HepG2 (cell line): ENCODE measurements around the gene RPS19. TPM values are rescaled to one million over a fixed set of nuclear protein-coding genes. Genes with fewer than 3 reads are reported as not detected.

Experiments
- CBX2 ChIP-seq, 2 experiments: fragments of 200-600 bp in 1 of 2; sonication (generic); formaldehyde crosslinking in 1 of 2; IDR thresholded peaks; 2 replicates each; pipeline versions ENCODE4 v1.7.0 to v1.8.1; 2018 to 2022; ENCODE audit warnings: low read depth in 2 of 2, low read length in 1 of 2, mild to moderate bottlenecking in 1 of 2, missing genetic modification reagents in 1 of 2
- FOSL1 ChIP-seq: sonication (generic); formaldehyde crosslinking; IDR thresholded peaks from 2 replicates; pipeline ENCODE4 v1.9.0; 2021; ENCODE audit warnings: missing genetic modification reagents, borderline replicate concordance
- FOXA1 ChIP-seq, 2 experiments: fragments of 450-650 bp in 1 of 2; sonication (generic) in 1 of 2; formaldehyde crosslinking in 1 of 2; IDR thresholded peaks; 2 replicates each; pipeline versions ENCODE4 v1.4.0 to v1.6.1; 2016 to 2020; ENCODE audit warnings: missing genetic modification reagents in 1 of 2
- JUN ChIP-seq: sonication (generic); formaldehyde crosslinking; IDR thresholded peaks from 2 replicates; pipeline ENCODE4 v1.4.0; 2020; ENCODE audit warnings: mild to moderate bottlenecking, missing genetic modification reagents
- KDM2A ChIP-seq: sonication (generic); formaldehyde crosslinking; IDR thresholded peaks from 2 replicates; pipeline ENCODE4 v1.4.0; 2020; ENCODE audit warnings: low read depth, missing genetic modification reagents, borderline replicate concordance
- MAX ChIP-seq: IDR thresholded peaks from 2 replicates; pipeline ENCODE4 v1.6.1; 2012; ENCODE audit warnings: inconsistent platforms
- MTA3 ChIP-seq: sonication (generic); formaldehyde crosslinking; IDR thresholded peaks from 2 replicates; pipeline ENCODE4 v1.4.0; 2020; ENCODE audit warnings: missing genetic modification reagents
- MXD3 ChIP-seq: IDR thresholded peaks from 2 replicates; pipeline ENCODE4 v1.6.1; 2016; ENCODE audit warnings: mild to moderate bottlenecking, missing biosample characterization, missing genetic modification reagents
- PHF20 ChIP-seq: sonication (generic); formaldehyde crosslinking; IDR thresholded peaks from 2 replicates; pipeline ENCODE4 v1.5.0; 2020; ENCODE audit warnings: mild to moderate bottlenecking, missing genetic modification reagents
- POGZ ChIP-seq: sonication (generic); formaldehyde crosslinking; IDR thresholded peaks from 2 replicates; pipeline ENCODE4 v1.4.0; 2020; ENCODE audit warnings: mild to moderate bottlenecking, missing genetic modification reagents
- RBM22 ChIP-seq: fragments of 200-400 bp; formaldehyde crosslinking; optimal IDR thresholded peaks from 2 replicates; pipeline ENCODE3; 2017; ENCODE audit warnings: mild to moderate bottlenecking, low read length, moderate library complexity
- SCMH1 ChIP-seq: sonication (generic); formaldehyde crosslinking; IDR thresholded peaks from 2 replicates; pipeline ENCODE4 v1.9.0; 2021; ENCODE audit warnings: missing genetic modification reagents, mild to moderate bottlenecking, borderline replicate concordance
- SRSF4 ChIP-seq: fragments of 200-400 bp; formaldehyde crosslinking; IDR thresholded peaks from one replicate; pipeline ENCODE4 v1.6.1; 2018; ENCODE audit warnings: mild to moderate bottlenecking, low read depth, low read length, moderate library complexity; ENCODE audit not compliant: poor library complexity, severe bottlenecking
- TEAD3 ChIP-seq: optimal IDR thresholded peaks from 2 replicates; pipeline ENCODE3; 2016; ENCODE audit warnings: borderline replicate concordance
- TP53 ChIP-seq: sonication (generic); formaldehyde crosslinking; conservative IDR thresholded peaks from 2 replicates; pipeline ENCODE4 v1.4.0; 2020; ENCODE audit warnings: missing genetic modification reagents
- USF2 ChIP-seq, 2 experiments: sonication (generic) in 1 of 2; formaldehyde crosslinking in 1 of 2; IDR thresholded peaks; 2 replicates each; pipeline versions ENCODE4 v1.5.1 to v1.6.1; 2011 to 2020; ENCODE audit warnings: borderline replicate concordance in 1 of 2, low read depth in 1 of 2, low read length in 1 of 2, mild to moderate bottlenecking in 1 of 2, missing genetic modification reagents in 1 of 2, moderate library complexity in 1 of 2
- YY1 ChIP-seq: IDR thresholded peaks from 2 replicates; pipeline ENCODE4 v1.6.1; 2011; ENCODE audit warnings: low read length, low read depth, moderate library complexity, mild to moderate bottlenecking; ENCODE audit not compliant: insufficient read depth, insufficient replicate concordance
- ZFY ChIP-seq: sonication (generic); formaldehyde crosslinking; IDR thresholded peaks from 2 replicates; pipeline ENCODE4 v1.4.0; 2020; ENCODE audit warnings: missing genetic modification reagents
- ZHX1 ChIP-seq: sonication (generic); formaldehyde crosslinking; IDR thresholded peaks from 2 replicates; pipeline ENCODE4 v1.8.1; 2022; ENCODE audit warnings: low read depth, mild to moderate bottlenecking, missing genetic modification reagents
- ZNF451 ChIP-seq: sonication (generic); formaldehyde crosslinking; IDR thresholded peaks from 2 replicates; pipeline ENCODE4 v1.5.0; 2020; ENCODE audit warnings: mild to moderate bottlenecking, missing genetic modification reagents
- ZNF546 ChIP-seq: sonication (generic); formaldehyde crosslinking; conservative IDR thresholded peaks from 2 replicates; pipeline ENCODE4 v1.8.1; 2023; ENCODE audit warnings: mild to moderate bottlenecking, missing genetic modification reagents
- ZNF607 ChIP-seq: sonication (generic); formaldehyde crosslinking; IDR thresholded peaks from 2 replicates; pipeline ENCODE4 v1.5.1; 2020; ENCODE audit warnings: missing genetic modification reagents, mild to moderate bottlenecking, borderline replicate concordance
- ZNF749 ChIP-seq: sonication (generic); formaldehyde crosslinking; IDR thresholded peaks from 2 replicates; pipeline ENCODE4 v1.8.0; 2022; ENCODE audit warnings: mild to moderate bottlenecking, missing genetic modification reagents, moderate library complexity, borderline replicate concordance
- ZNF775 ChIP-seq: sonication (generic); formaldehyde crosslinking; IDR thresholded peaks from 2 replicates; pipeline ENCODE4 v1.4.0; 2020; ENCODE audit warnings: missing genetic modification reagents, mild to moderate bottlenecking, moderate library complexity, borderline replicate concordance
- polyA plus RNA-seq, 8 experiments: library from polyadenylated mRNA; depleted of rRNA in 3 of 8; stranded (reverse) in 7 of 8; unstranded in 1 of 8; fragments of >200 nt; fragmentation: Illumina TruSeq in 4 of 8; extraction: Trizol in 4 of 8; gene quantifications; 2 replicates each; pipeline versions ENCODE4 v1.2.1 to v1.2.3, GENCODE V29; 2011 to 2016; ENCODE audit warnings: low read depth in 4 of 8, missing spikeins in 1 of 8, mixed read lengths in 1 of 8; ENCODE audit not compliant: insufficient read depth in 1 of 8
- total RNA-seq, 5 experiments: library from RNA; depleted of rRNA; stranded (reverse); fragments of >200 nt; fragmentation: Illumina TruSeq; extraction: Trizol; gene quantifications; 2 replicates each; pipeline ENCODE4 v1.2.3, GENCODE V29; 2016; ENCODE audit warnings: low read depth in 1 of 5

Gene RPS19
- total and polyA plus RNA-seq, 2 of the 13 experiments (the other 11 are each of a cell fraction or from before 2014, with no cell fraction given) = 1,983 to 4,758 TPM

- TF ChIP-seq TEAD3 (CRISPR knock-in tag) (peak; percentile 57), JUN (0 out of 2 replicates have a peak, but pooled peaks have one; percentile 25), ZNF451 (CRISPR knock-in tag) (no peak), CBX2 (IDR thresholded peaks at IDR 0.05; ENCODE audit: low read depth, low read length) (no peak), CBX2 (CRISPR knock-in tag; IDR thresholded peaks at IDR 0.05; ENCODE audit: low read depth) (no peak), ZNF775 (CRISPR knock-in tag) (no peak), ZFY (CRISPR knock-in tag) (0 out of 2 replicates have a peak, but pooled peaks have one; percentile 27), MAX (peak; percentile 50), ZNF749 (no peak), FOSL1 (CRISPR knock-in tag) (no peak), ZNF607 (no peak), MTA3 (CRISPR knock-in tag) (no peak), SCMH1 (no peak), SRSF4 (no peak), MXD3 (CRISPR knock-in tag) (no peak), YY1 (no peak), ZNF546 (CRISPR knock-in tag) (no peak), USF2 (IDR thresholded peaks at IDR 0.05; ENCODE audit: low read depth, low read length) (no peak), USF2 (CRISPR knock-in tag; IDR thresholded peaks at IDR 0.05; ENCODE audit: borderline replicate concordance) (no peak), TP53 (no peak), RBM22 (peak; percentile 17), PHF20 (CRISPR knock-in tag) (no peak; the same call in 1 of the 2 replicates), POGZ (CRISPR knock-in tag) (no peak), KDM2A (CRISPR knock-in tag) (peak; percentile 39; the same call in 1 of the 2 replicates), FOXA1 (IDR thresholded peaks at IDR 0.05) (peak; percentile 93), FOXA1 (CRISPR knock-in tag; IDR thresholded peaks at IDR 0.05) (peak; percentile 99), ZHX1 (CRISPR knock-in tag) (no peak)
Observed at GRCh38 chr19:41904118-41904870, 44.2 kb downstream of the RPS19 start (continued).
